ENCODE data around the gene DHRS7. TPM values are rescaled to one million over a fixed set of nuclear protein-coding genes. Genes with fewer than 3 reads are reported as not detected.
A peak's percentile ranks its signal among the peaks of the same experiment; 100 is the strongest.

DHRS7 gene
- total and polyA plus RNA-seq, 12 donors: 41.3 to 248 (median 158) TPM

- Histone ChIP-seq H3K9me3 (replicated peaks in 1 of 3) (no peaks in the 10 kb centered on the region), H3K27ac (peak overlapping the region in 4 of 5 donors; percentile 0 to 57 (median 36)), H3K36me3 (replicated peaks in 1 of 2) (peaks cover 0 to 34% of the 10 kb centered on the region in 2 donors), H3K4me1 (replicated peaks in 1 of 2) (peaks cover 11 to 21% of the 10 kb centered on the region in 2 donors), H3K4me3 (no peak overlapping the region), H3K27me3 (no peaks in the 10 kb centered on the region)
- no peak for TF ChIP-seq POLR2A (IDR thresholded peaks at IDR 0.05)
- TF ChIP-seq CTCF (IDR thresholded peaks at IDR 0.05): no peak
- intact Hi-C loops (cut with DNase I): no loop called here
- 10 to 27% (median 14%) methylated on average over 3 of the region's 3 CpGs for WGBS, 4 donors
- peak; percentile 45 to 95 (median 87) for DNase-seq
These were observed 13.5 kb downstream of the DHRS7 start for GRCh38 chr14:60151715-60152114.

GRCh38 chr14:60134702-60135101 lies 30.5 kb downstream of the DHRS7 start:
- no peak overlapping the region for H3K27ac ChIP-seq
- no peak overlapping the region for H3K4me3 ChIP-seq
- no peaks in the 10 kb centered on the region for H3K4me1 ChIP-seq (replicated peaks in 1 of 2)
- TF ChIP-seq CTCF (IDR thresholded peaks at IDR 0.05): no peak
- TF ChIP-seq POLR2A (IDR thresholded peaks at IDR 0.05): no peak
- no peaks in the 10 kb centered on the region for H3K36me3 ChIP-seq (replicated peaks in 1 of 2)
- no peaks in the 10 kb centered on the region for H3K27me3 ChIP-seq
- WGBS, 4 donors: 94 to 98% (median 97%) methylated on average over 3 of the region's 3 CpGs
- DNase-seq: no peak
- intact Hi-C loops (cut with DNase I): no loop called here
- peaks cover 0 to 6% (median 0%) of the 10 kb centered on the region in 3 donors for H3K9me3 ChIP-seq (replicated peaks in 1 of 3)

GRCh38 chr14:60133487-60133886 lies 31.7 kb downstream of the DHRS7 start:
- H3K4me1 ChIP-seq (replicated peaks in 1 of 2): no peaks in the 10 kb centered on the region
- H3K27ac ChIP-seq: no peak overlapping the region
- no peak overlapping the region for H3K4me3 ChIP-seq
- peaks cover 0 to 6% (median 0%) of the 10 kb centered on the region in 3 donors for H3K9me3 ChIP-seq (replicated peaks in 1 of 3)
- WGBS, 4 donors: 87 to 97% (median 91%) methylated on average over 2 of the region's 2 CpGs
- no peaks in the 10 kb centered on the region for H3K36me3 ChIP-seq (replicated peaks in 1 of 2)
- H3K27me3 ChIP-seq: no peaks in the 10 kb centered on the region
- DNase-seq: no peak
- intact Hi-C loops (cut with DNase I): no loop called here
- TF ChIP-seq POLR2A (IDR thresholded peaks at IDR 0.05): no peak
- no peak for TF ChIP-seq CTCF (IDR thresholded peaks at IDR 0.05)

- H3K4me3 ChIP-seq: no peak overlapping the region
- no peaks in the 10 kb centered on the region for H3K9me3 ChIP-seq (replicated peaks in 1 of 3)
- no peak for DNase-seq
- H3K27ac ChIP-seq: no peak overlapping the region
- H3K27me3 ChIP-seq: no peaks in the 10 kb centered on the region
- H3K4me1 ChIP-seq (replicated peaks in 1 of 2): no peaks in the 10 kb centered on the region
- intact Hi-C loops (cut with DNase I): no loop called here
- TF ChIP-seq CTCF (IDR thresholded peaks at IDR 0.05) (no peak), POLR2A (IDR thresholded peaks at IDR 0.05) (no peak)
- H3K36me3 ChIP-seq (replicated peaks in 1 of 2): peaks cover 0 to 49% of the 10 kb centered on the region in 2 donors
These were observed 39.3 kb downstream of the DHRS7 start for GRCh38 chr14:60125918-60126317.
